GM21576 (cell line): ENCODE results near the gene SLC35C1.

Source experiments
- ATAC-seq: cut with Tn5 transposase; IDR thresholded peaks from one replicate; pipeline ENCODE4 v1.9.1; 2021; ENCODE audit warnings: mild to moderate bottlenecking, moderate library complexity; ENCODE audit not compliant: unreplicated experiment

Gene SLC35C1

GRCh38 chr11:45860764-45861510 lies 56.0 kb downstream of the SLC35C1 start:
- ATAC-seq: no peak
